GM18519 (cell line): ENCODE data around the gene PXMP4.

Experiments
- ATAC-seq: cut with Tn5 transposase; IDR thresholded peaks from one replicate; pipeline ENCODE4 v1.9.1; 2021; ENCODE audit warnings: mild to moderate bottlenecking, moderate library complexity; ENCODE audit not compliant: unreplicated experiment, low FRiP score

PXMP4 gene

DNA sequence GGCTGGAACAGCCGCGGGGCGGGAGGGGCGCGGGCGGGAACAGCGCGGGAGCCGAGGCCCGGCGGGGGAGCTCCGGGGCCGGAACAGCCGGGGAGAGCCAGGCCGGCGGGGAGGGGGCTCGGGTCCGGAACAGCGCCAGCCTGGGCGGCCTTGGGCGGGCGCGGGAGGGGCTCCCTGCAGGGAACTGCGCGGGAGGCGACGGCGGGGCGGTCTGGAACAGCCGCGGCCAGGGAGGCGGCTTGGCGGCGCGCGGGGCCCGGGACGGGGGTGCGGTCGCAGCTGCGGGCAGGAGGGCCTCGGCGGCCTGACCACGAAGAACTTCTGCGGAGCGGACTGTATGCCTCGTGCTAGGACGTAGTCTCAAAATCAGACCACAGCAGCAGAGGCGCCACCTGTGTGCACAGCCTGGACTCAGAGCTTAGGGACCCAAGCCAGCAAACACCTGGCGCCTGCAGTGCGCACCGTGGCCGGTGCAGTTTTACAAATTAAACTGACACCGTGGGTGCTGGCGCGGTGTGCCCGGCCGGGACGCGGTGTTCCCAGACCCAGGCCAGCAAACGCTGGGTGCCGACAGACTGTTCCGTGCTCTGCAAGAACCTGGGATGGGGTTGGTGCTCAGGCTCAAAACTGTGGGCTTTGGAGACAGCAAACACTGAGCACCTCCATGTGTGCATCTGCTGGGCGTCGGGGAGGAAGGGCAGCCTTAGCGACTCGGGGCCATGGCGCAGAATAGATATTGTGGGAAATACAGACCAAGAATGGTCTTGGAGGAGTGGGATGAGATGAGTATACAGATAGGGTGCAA, 12.3 kb upstream of the PXMP4 start:
- ATAC-seq, result peak; percentile 27

DNA sequence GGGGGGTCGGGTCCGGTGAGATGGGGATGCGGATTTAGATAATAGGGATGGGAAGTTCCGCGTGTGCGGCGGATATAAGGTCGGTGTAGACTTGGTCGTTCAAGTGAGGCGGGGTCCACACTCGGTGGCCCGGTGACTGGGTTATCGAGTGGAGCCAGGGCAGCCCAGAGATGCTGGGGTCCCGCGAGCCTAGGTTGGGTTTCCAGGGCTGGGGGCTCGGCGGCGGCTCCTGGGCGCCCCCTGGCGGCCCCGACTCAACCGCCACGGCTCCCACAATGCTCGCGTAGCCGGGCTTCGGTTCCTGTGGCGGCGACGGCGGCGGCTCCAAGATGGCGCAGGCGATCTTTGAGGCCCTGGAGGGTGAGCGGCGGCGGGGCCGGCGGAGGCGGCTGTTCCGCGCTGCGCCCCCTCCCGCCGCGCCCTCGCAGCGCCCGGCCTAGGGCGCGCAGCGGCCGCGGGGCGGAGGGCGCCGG, 11.6 kb upstream of the PXMP4 start, which contains the start of gene ZNF341:
ZNF341 (plus strand) TSS at position 304 of the 473 bp plus-strand sequence; CDS start at position 330, 26 bp downstream.
- peak; percentile 70 for ATAC-seq

DNA sequence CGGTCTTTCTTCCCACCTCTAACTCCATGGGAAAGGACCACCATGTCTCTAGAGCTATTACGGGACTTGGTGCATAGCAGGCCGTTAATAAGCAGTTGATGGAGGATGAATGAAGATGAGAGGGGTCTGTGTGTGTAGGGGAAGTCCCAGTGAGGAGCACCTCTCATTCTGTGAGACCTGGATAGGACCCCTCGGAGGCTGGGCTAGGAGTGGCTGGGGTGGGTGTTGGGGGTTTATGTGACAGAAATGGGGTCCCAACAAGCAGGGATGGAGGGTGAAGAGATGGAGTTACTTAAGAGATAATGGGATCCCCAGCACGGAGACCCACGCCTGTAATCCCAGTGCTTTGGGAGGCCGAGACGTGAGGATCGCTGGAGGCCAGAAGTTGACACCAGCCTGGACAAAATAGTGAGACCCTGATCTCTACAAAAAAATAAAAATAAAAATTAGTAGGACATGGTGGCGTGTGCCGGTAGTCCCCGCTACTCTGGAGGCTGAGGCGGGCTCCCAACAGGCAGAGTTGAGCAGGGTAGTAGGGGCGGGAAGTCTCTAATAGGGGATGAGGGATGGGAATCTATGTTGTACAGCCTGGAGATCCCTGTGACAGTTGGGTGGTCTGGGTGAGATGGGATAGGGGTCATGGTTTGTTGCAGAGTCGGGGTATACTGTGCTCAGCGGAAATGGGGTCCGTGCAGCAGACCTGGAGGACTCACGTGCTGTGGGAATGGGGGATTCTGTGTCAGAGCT, 11.0 kb upstream of the PXMP4 start:
- no peak for ATAC-seq

DNA sequence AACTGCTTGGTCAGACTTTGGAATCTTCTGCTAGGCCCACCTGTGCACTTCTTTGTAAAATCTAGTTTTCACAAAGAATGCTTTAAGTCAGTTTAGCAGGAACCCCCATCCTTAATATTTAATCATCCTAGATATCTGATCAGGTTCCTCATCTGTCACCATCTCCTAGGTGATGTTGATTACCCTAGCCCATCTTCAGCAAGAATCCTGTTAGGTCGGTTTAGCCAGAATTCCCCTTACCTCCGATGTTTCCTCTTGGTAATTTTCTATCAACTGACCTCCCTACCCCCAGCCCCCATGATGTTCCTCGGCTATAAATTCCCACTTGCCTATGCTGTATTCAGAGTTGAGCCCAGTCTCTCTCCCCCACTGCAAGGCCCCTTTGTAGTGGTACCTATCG, 9.0 kb upstream of the PXMP4 start:
- no peak for ATAC-seq

DNA sequence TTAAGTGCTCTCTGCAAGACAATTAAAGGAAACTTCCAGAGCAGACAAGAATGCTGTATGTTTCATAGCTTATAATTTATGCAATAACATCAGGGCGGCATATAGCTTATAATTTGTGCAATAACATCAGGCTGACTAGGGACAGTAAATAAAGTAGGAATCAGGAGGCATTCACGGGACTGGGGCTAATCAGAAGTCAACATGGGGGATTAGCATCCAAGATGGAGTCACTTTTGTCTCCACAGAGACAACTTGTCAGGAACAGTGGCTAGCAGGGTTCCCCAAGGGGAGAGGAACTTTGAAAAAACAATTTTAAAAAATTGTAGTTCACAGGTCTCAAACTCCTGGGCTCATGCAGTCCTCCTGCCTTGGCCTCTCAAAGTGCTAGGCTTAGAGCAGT, 8.4 kb upstream of the PXMP4 start:
- no peak for ATAC-seq

DNA sequence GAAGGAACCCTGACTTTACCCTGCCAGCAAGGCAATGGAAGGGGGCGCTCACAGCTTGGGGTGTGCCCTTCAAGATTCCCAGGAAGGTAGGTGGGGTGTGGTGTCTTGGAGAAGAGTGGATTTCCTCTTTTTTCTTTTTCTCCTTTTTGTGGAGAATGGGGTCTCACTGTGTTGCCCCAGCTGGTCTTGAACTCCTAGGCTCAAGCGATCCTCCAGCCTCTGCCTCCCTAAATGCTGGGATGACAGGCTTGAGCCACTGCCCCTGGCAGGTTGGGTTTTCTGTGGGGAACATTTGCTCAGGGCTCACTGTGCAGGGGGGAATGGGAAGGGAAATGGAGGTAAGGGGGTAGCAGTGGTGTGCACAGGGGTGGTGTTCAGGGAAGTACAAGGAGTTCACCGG, 7.7 kb upstream of the PXMP4 start:
- no peak for ATAC-seq

DNA sequence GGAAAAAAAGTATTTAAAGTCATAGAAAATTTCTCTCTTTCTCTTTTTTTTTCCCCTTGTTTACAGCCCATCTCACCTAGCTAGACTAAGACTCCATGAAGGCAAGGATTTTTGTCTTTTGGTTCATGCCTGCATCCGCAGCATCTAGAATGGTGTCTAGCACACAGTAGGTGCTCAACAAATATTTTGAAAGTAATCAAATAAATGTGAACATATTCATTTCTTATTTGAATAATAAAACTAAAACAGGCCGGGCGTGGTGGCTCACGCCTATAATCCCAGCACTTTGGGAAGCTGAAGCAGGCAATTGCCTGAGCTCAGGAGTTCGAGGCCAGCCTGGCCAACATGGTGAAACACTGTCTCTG, 7.0 kb upstream of the PXMP4 start:
- no peak for ATAC-seq

DNA sequence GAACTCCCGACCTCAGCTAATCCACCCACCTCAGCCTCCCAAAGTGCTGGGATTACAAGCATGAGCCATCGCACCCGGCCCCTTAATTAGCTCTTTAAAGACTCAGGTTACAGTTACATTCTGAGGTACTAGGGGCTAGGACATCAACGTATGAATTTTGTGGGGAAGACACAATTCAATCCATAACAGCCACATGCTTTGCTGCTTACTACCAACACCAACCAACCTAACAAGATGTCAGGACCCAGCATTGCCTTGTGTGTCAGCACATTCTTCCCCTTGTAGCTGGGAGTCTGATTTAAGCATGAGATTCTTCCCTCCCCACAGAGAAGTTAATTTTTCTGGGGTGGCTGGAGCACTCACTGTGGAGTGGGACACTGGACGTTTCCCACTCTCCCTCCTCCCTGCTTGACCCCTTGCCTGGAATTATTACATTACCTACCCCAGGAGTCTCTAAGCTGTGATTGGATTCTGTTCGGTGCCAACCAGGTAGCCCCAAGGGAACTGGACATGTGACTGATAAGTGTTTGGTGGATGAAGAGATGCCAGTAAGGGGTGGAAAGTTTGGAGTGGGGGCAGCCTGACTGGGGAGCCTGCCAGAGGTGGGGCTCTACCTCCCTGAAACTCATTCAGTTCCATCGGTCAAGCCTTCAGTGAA, 5.6 kb upstream of the PXMP4 start:
- ATAC-seq, result no peak

DNA sequence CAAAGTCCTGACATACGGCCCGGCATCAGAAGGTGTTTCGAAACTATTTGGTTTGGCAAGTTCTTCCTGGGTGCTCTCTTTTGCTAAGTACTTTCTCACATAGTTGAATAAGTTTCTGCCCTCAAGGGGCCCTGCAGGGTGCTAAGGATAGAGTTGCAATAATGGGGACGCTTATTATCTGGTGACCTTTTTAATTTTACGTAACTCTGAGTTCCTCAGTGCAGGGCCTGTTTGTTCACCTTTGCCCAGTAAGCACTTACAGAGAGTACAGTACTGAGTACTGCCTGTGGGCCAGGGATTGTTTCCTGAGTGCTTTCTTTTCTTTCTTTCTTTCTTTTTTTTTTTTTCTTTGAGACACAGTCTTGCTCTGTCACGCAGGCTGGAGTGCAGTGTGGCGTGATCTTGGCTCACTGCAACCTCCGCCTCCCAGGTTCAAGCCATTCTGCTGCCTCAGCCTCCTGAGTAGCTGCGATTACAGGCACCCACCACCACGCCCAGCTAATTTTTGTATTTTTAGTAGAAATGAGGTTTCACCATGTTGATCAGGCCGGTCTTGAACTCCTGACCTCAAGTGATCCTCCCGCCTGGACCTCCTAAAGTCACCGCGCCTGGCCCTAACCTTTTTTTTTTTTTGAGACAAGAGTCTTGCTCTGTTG, 4.5 kb upstream of the PXMP4 start:
- no peak for ATAC-seq

DNA sequence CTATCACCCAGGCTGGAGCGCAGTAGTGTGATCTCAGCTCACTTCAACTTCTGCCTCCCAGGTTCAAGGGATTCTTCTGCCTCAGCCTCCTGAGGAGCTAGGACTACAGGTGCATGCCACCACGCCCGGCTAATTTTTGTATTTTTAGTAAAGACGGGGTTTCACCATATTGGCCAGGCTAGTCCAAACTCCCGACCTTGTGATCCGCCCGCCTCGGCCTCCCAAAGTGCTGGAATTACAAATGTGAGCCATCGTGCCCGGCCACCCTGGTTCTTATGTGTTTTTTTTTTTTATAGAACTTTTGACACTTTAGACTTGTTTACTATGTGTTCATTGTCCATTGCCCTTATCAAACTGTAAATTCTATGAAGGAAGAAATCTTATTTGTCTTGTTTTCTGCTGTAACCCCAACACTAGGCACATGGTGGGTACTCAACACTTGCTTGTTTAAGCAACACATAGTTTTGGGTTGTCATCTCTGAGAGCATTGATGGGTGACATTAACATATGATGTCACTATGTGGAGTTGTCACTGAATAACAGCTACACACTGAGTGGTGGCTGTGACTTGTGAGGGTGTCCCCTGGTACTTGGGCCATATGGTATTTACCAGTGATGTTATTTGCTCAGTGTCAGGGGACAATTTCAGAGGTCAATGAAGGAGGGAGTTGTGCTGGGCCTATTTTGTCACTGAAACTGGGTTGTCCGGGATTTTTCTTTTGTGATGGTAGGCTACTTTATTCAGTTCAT, 1.5 kb upstream of the PXMP4 start:
- ATAC-seq, result no peak

DNA sequence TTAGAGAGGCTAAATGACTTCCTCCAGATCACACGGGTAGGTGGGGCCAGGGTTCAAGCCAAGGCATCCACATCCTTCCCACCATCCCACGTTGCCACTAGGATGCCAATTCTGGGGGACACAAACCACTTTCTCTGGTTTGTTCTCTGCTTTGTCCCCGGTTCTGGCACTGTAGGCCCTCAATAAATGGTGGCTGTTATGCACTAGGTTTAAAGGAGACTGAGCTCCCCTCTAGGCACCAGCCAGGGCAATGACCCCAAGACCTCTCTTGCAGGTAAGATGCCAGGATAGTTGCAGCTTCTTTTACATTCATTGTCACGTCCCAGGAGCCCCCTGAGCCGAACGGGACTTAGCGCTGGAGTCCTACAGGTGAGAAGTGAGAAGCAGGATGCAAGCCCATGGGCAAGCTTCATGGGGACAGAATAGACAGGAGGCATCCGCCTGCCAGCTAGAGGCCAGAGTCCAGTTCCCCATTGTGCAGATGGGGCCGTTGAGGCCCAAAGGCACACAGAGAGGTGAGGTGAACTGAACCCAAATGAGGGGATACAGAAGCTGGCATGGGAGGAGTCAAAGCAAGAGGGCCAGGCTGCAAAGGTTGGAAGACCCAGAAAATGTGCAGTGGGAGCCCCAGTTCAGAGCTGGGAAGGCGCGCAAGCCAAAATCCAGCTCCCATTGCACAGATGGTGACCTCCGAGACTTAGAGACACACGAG, 677 bp downstream of the PXMP4 start:
- no peak for ATAC-seq

DNA sequence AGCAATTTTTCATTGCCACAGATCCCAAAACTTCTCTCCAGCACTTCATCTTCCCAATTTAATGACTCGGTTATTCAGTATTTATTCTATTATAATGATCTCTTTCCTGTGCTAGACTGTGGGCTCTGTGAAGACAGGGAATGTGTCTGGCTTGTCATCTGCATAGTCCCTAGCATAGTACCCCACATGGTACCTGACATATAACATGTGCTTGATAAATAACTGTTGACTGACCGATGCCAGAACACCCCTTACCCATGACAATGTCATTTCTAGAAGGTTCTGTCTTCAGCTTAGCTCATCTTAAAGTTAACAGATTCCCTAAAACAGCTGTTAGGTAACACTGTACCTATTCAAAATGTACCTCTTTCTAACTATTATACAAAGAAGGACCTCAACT, 3.6 kb downstream of the PXMP4 start:
- no peak for ATAC-seq

DNA sequence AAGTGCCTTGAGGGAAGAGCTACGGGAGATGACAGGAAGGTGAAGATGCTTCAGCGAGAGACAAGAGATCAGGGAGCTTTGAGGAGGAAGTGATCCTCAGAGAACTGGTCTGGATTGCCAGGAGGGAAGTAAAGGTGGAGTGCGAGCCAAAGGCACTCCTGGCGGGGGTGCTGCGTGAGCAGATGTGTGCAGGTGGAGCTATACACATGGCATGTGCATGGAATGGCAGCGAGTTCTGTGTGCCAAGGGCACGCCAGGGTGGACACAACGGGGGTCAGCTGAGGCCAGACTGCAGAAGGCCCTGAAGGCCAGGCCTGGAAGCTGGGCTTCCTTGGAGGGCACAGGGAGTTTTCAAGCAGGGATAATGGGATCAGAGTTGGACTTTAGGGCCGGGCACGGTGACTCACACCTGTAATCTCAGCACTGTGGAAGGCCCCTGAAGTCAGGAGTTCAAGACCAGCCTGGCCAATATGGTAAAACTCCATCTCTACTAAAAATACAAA, 6.2 kb downstream of the PXMP4 start:
- ATAC-seq, result no peak

DNA sequence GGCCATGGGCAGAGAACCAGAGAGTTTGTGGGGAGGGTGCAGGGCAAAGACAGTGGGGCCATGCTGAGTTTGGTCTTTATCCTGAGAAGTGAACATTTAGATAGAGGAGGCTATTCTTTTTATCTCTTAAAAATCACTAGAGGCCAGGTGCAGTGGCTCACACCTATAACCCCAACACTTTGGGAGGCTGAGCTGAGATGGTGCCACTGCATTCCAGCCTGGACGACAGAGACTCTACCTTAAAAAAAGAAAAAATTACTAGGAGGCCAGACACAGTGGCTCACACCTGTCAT, 8.7 kb downstream of the PXMP4 start:
- ATAC-seq, result no peak

DNA sequence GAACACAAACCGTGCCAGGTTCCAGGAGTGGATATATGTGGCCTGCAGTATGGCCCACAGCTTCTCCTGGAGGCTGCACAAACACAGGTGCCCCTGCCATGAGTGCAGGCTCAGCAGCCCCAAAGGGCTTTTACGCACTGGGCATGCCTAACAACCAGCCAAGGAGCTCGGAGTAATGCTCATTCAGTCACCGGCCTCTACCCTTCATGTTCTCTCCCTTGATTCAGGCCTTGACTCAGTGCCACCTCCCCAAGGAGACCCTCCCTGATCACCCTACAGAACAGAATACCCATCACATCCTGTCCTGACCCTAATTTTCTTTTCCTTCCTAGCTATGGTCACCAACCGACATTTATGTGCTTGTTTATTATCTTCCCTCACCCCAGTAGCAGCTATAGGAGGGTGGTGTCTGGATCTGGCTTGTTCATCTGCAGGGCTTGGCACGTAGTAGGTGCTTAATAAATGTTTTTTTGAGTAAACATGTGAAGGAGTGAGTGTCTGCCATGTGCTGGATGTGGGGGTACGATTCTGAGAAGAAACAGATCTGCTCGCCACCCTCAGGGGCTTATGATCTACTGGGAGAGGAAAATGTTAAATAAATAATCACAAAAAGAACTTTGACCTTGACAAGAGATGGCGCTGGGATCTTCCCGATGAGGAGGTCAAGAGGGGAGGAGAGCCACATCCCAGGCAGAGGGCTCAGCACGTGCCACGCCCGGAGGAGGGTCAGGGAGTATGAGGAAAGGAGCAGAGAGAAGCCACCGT, 9.2 kb downstream of the PXMP4 start:
- ATAC-seq, result no peak

DNA sequence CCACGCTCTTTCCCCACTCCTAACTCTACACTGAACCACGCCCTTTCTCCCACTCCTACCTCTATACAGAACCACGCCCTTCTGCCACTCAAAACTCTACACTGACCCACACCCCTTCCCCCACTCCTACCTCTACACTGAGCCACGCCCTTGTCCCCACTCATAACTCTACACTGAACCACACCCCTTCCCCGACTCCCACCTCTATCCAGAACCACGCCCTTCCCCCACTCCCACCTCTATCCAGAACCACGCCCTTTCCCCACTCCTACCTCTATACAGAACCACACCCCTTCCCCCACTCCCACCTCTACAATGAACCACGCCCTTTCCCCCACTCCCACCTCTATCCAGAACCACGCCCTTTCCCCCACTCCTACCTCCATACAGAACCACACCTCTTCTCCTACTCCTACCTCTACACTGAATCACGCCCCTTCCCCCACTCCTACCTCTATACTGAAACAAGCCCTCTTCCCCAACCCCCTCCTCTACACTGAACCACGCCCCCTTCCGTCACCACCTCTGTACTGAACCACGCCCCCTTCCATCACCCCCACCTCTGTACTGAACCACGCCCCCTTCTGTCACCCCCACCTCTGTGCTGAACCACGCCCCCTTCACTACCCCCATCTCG, 10.1 kb downstream of the PXMP4 start:
- no peak for ATAC-seq

DNA sequence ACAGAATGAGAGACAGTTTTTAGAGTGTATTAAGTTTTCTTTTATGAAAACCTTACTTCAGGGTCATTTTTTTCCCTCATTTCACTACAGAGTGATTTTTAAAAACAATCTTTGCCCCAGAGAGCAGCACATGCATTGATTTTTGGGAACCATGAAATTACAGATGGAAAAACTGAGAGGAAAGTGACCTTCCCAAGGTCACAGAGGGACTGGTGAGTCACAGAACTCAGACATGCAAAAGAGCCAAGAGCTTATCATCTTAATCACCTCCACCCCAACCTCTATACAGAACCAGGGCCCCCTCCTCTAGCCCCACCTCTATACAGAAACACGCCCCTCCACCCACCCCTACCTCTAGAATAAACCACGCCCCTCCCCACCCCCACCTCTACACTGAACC, 10.7 kb downstream of the PXMP4 start:
- no peak for ATAC-seq

DNA sequence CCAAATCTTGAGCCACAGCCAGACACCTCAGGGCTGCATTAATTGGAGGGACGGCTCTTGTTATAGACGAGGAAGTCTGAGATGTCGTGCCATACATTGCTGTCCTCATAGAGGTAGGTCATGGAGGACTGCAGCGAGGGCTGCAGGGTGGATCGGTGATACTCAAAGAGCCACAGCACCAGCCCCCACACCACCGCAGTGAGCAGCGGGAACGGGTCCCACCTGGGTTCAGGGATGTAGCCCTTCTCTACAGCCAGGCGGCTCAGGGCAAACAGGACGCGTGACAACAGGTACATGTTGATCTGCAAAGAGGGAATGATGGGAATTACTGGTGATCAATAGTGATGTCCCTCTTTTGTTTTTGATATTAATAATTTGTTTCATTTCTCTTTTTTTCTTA, 12.4 kb downstream of the PXMP4 start:
- no peak for ATAC-seq
